Activated CD4-positive, alpha-beta T cell treated with anti-CD3 and anti-CD28 coated beads, Interleukin-2, amount 10 ng/mL, durations not matched to agents 7 days and 5 days (primary cell): ENCODE results near the gene S100A11. TPM values are rescaled to one million over a fixed set of nuclear protein-coding genes. Genes with fewer than 3 reads are reported as not detected.

Experiments used
- CTCF ChIA-PET: fragments of 350-600 bp; sonication (Branson Sonifier 250); formaldehyde crosslinking; loops from one replicate; lab custom pipeline; 2021; ENCODE audit warnings: antibody characterized with exemption; lab: Charles Lee
- POLR2A ChIA-PET: fragments of 350-600 bp; sonication (Branson Sonifier 250); formaldehyde crosslinking; loops from one replicate; lab custom pipeline; 2021; ENCODE audit warnings: antibody characterized with exemption; lab: Charles Lee
- DNase-seq: peaks from one replicate; pipeline ENCODE4 v3.0.0-alpha.2; 2020
- H3K27ac Mint-ChIP-seq: one replicate; pipeline ENCODE4 v1.8.0; 2021; ENCODE audit warnings: mild to moderate bottlenecking, moderate library complexity, mixed read lengths
- H3K27me3 Mint-ChIP-seq: one replicate; pipeline ENCODE4 v1.8.0; 2021; ENCODE audit warnings: mixed read lengths
- H3K36me3 Mint-ChIP-seq: one replicate; pipeline ENCODE4 v1.8.0; 2021; ENCODE audit warnings: low read depth, mixed read lengths
- H3K4me1 Mint-ChIP-seq: one replicate; pipeline ENCODE4 v1.8.0; 2021; ENCODE audit warnings: mixed read lengths
- H3K4me3 Mint-ChIP-seq: one replicate; pipeline ENCODE4 v1.8.0; 2021; ENCODE audit warnings: mild to moderate bottlenecking, moderate library complexity, mixed read lengths
- H3K9me3 Mint-ChIP-seq: one replicate; pipeline ENCODE4 v1.8.0; 2021; ENCODE audit warnings: mixed read lengths
- total RNA-seq, 2 experiments: library from RNA; stranded (reverse); gene quantifications; one replicate each; pipeline ENCODE4 v1.2.3, GENCODE V29; 2021

S100A11 gene
- total RNA-seq, 2 experiments from 2014 or later, result 367 to 412 TPM

- Mint-ChIP-seq H3K27ac (no peak overlapping the region), H3K36me3 (peaks cover 8% of the 10 kb centered on the region), H3K9me3 (no peaks in the 10 kb centered on the region), H3K4me1 (peaks cover 23% of the 10 kb centered on the region), H3K27me3 (peaks cover 10% of the 10 kb centered on the region), H3K4me3 (no peak overlapping the region)
- DNase-seq, result no peak
- ChIA-PET CTCF (interaction anchor here (0.6 to 1.3 kb wide), 2 partner anchors 20 to 143 kb away, joined by 3 read pairs; no protein-coding TSS in a partner anchor), POLR2A (no interaction called here)
These were observed 39.6 kb downstream of the S100A11 start for GRCh38 chr1:151997284-151997570.

GRCh38 chr1:151995774-151996173 is 41.0 kb downstream of the S100A11 start:
- Mint-ChIP-seq H3K27me3 (peaks cover 9% of the 10 kb centered on the region), H3K9me3 (no peaks in the 10 kb centered on the region), H3K4me3 (no peak overlapping the region), H3K36me3 (peaks cover 21% of the 10 kb centered on the region), H3K4me1 (peaks cover 32% of the 10 kb centered on the region), H3K27ac (no peak overlapping the region)
- CTCF ChIA-PET, result interaction anchor here (0.7 to 2.1 kb wide), 6 partner anchors 10 to 108 kb away, joined by 3 to 9 read pairs (median 4); no protein-coding TSS in a partner anchor
- POLR2A ChIA-PET, result no interaction called here
- no peak for DNase-seq

- peaks cover 38% of the 10 kb centered on the region for H3K4me1 Mint-ChIP-seq
- H3K9me3 Mint-ChIP-seq, result no peaks in the 10 kb centered on the region
- ChIA-PET CTCF (interaction anchor here (0.6 to 2.1 kb wide), 2 partner anchors 19 to 174 kb away, joined by 3 to 9 read pairs; no protein-coding TSS in a partner anchor), POLR2A (interaction anchor here (0.8 kb wide), 1 partner anchor 27 kb away, joined by 3 read pairs; no protein-coding TSS in a partner anchor)
- no peak for DNase-seq
- H3K27ac Mint-ChIP-seq, result peak overlapping the region; percentile 65
- peaks cover 26% of the 10 kb centered on the region for H3K36me3 Mint-ChIP-seq
- peak overlapping the region; percentile 11 for H3K4me3 Mint-ChIP-seq
- peaks cover 7% of the 10 kb centered on the region for H3K27me3 Mint-ChIP-seq
These were observed 41.8 kb downstream of the S100A11 start for GRCh38 chr1:151994956-151995355.

GRCh38 chr1:151993734-151994496 is 42.9 kb downstream of the S100A11 start, which contains the start of gene S100A10:
TSS of gene S100A10 (minus strand) at chr1:151993859. CDS start at chr1:151986230, 7,629 bp downstream.
- peak within 1 kb of the TSS; percentile 98 for H3K27ac Mint-ChIP-seq
- peak within 1 kb of the TSS; percentile 95 for H3K4me3 Mint-ChIP-seq
- H3K36me3 Mint-ChIP-seq, result peaks cover 34% of the 10 kb centered on the region
- peaks cover 49% of the 10 kb centered on the region for H3K4me1 Mint-ChIP-seq
- peak; percentile 85 for DNase-seq
- H3K9me3 Mint-ChIP-seq, result no peaks in the 10 kb centered on the region
- ChIA-PET POLR2A (no interaction called here), CTCF (interaction anchor here (1.0 to 3.3 kb wide), 7 partner anchors 8 to 460 kb away, joined by 3 to 17 read pairs (median 3); no protein-coding TSS in a partner anchor)
- peaks cover 2% of the 10 kb centered on the region for H3K27me3 Mint-ChIP-seq

- ChIA-PET CTCF (interaction anchor here (0.8 to 3.3 kb wide), 9 partner anchors 9 to 459 kb away, joined by 3 to 17 read pairs (median 3); no protein-coding TSS in a partner anchor), POLR2A (no interaction called here)
- H3K4me3 Mint-ChIP-seq, result peak overlapping the region; percentile 95
- H3K9me3 Mint-ChIP-seq, result no peaks in the 10 kb centered on the region
- H3K36me3 Mint-ChIP-seq, result peaks cover 40% of the 10 kb centered on the region
- no peaks in the 10 kb centered on the region for H3K27me3 Mint-ChIP-seq
- peak overlapping the region; percentile 98 for H3K27ac Mint-ChIP-seq
- peaks cover 56% of the 10 kb centered on the region for H3K4me1 Mint-ChIP-seq
- DNase-seq, result peak; percentile 49
These were observed 43.6 kb downstream of the S100A11 start for GRCh38 chr1:151993084-151993733.

GRCh38 chr1:151992303-151993083 is 44.3 kb downstream of the S100A11 start:
- peak overlapping the region; percentile 95 for H3K4me3 Mint-ChIP-seq
- no peaks in the 10 kb centered on the region for H3K27me3 Mint-ChIP-seq
- peak; percentile 27 for DNase-seq
- CTCF ChIA-PET, result interaction anchor here (0.8 to 3.3 kb wide), 9 partner anchors 9 to 459 kb away, joined by 3 to 17 read pairs (median 3); no protein-coding TSS in a partner anchor
- peak overlapping the region; percentile 98 for H3K27ac Mint-ChIP-seq
- POLR2A ChIA-PET, result interaction anchor here (0.6 to 0.7 kb wide), 2 partner anchors 25 to 130 kb away, joined by 3 read pairs; no protein-coding TSS in a partner anchor
- peaks cover 61% of the 10 kb centered on the region for H3K4me1 Mint-ChIP-seq
- no peaks in the 10 kb centered on the region for H3K9me3 Mint-ChIP-seq
- peaks cover 45% of the 10 kb centered on the region for H3K36me3 Mint-ChIP-seq

GRCh38 chr1:151991663-151992302 is 45.0 kb downstream of the S100A11 start:
- no peaks in the 10 kb centered on the region for H3K27me3 Mint-ChIP-seq
- H3K9me3 Mint-ChIP-seq, result no peaks in the 10 kb centered on the region
- no peak for DNase-seq
- H3K27ac Mint-ChIP-seq, result peak overlapping the region; percentile 98
- CTCF ChIA-PET, result interaction anchor here (1.5 to 3.3 kb wide), 3 partner anchors 10 to 92 kb away, joined by 3 to 17 read pairs (median 6); no protein-coding TSS in a partner anchor
- H3K36me3 Mint-ChIP-seq, result peaks cover 48% of the 10 kb centered on the region
- peaks cover 65% of the 10 kb centered on the region for H3K4me1 Mint-ChIP-seq
- POLR2A ChIA-PET, result interaction anchor here (0.7 kb wide), 1 partner anchor 24 kb away, joined by 3 read pairs; no protein-coding TSS in a partner anchor
- peak overlapping the region; percentile 95 for H3K4me3 Mint-ChIP-seq

GRCh38 chr1:151990856-151991198 is 46.0 kb downstream of the S100A11 start:
- Mint-ChIP-seq H3K36me3 (peaks cover 57% of the 10 kb centered on the region), H3K4me3 (peak overlapping the region; percentile 95), H3K27ac (no peak overlapping the region), H3K27me3 (no peaks in the 10 kb centered on the region), H3K4me1 (peaks cover 75% of the 10 kb centered on the region), H3K9me3 (no peaks in the 10 kb centered on the region)
- CTCF ChIA-PET, result interaction anchor here (1.3 to 3.3 kb wide), 3 partner anchors 9 to 23 kb away, joined by 4 to 17 read pairs (median 6); no protein-coding TSS in a partner anchor
- POLR2A ChIA-PET, result no interaction called here
- DNase-seq, result no peak

GRCh38 chr1:151990058-151990855 is 46.5 kb downstream of the S100A11 start:
- CTCF ChIA-PET, result interaction anchor here (0.9 to 1.4 kb wide), 3 partner anchors 10 to 22 kb away, joined by 3 to 6 read pairs (median 4); no protein-coding TSS in a partner anchor
- H3K36me3 Mint-ChIP-seq, result peaks cover 62% of the 10 kb centered on the region
- no peaks in the 10 kb centered on the region for H3K9me3 Mint-ChIP-seq
- POLR2A ChIA-PET, result no interaction called here
- H3K4me3 Mint-ChIP-seq, result peak overlapping the region; percentile 95
- H3K27ac Mint-ChIP-seq, result no peak overlapping the region
- no peak for DNase-seq
- no peaks in the 10 kb centered on the region for H3K27me3 Mint-ChIP-seq
- H3K4me1 Mint-ChIP-seq, result peaks cover 78% of the 10 kb centered on the region

GRCh38 chr1:151989211-151989862 is 47.5 kb downstream of the S100A11 start:
- ChIA-PET CTCF (interaction anchor here (0.9 to 1.8 kb wide), 6 partner anchors 13 to 84 kb away, joined by 3 to 6 read pairs (median 4); no protein-coding TSS in a partner anchor), POLR2A (no interaction called here)
- no peak for DNase-seq
- Mint-ChIP-seq H3K4me1 (peaks cover 80% of the 10 kb centered on the region), H3K4me3 (peak overlapping the region; percentile 16), H3K27ac (no peak overlapping the region), H3K36me3 (peaks cover 72% of the 10 kb centered on the region), H3K9me3 (no peaks in the 10 kb centered on the region), H3K27me3 (no peaks in the 10 kb centered on the region)
